Sigmoid colon (tissue), 4 donors: ENCODE results near the gene FRMD1.

Source experiments
- CTCF ChIP-seq, 4 experiments: fragments of 450-650 bp in 3 of 4; fragments of 200-600 bp in 1 of 4; IDR thresholded peaks; one replicate each; pipeline ENCODE4 v1.5.1; 2016 to 2019; ENCODE audit warnings: antibody characterized with exemption in 4 of 4, mild to moderate bottlenecking in 3 of 4, moderate library complexity in 2 of 4
- EP300 ChIP-seq, 4 donors: sonication (generic); formaldehyde crosslinking; IDR thresholded peaks; one replicate each; pipeline ENCODE4 v1.6.1; 2017; ENCODE audit warnings: antibody characterized with exemption in 4 of 4
- POLR2A ChIP-seq, 2 donors: fragments of 450-650 bp; IDR thresholded peaks; one replicate each; pipeline ENCODE4 v1.6.1; 2016; ENCODE audit warnings: antibody characterized with exemption in 2 of 2, mild to moderate bottlenecking in 2 of 2, moderate library complexity in 2 of 2
- POLR2AphosphoS5 ChIP-seq, 4 donors: sonication (generic); formaldehyde crosslinking; IDR thresholded peaks; one replicate each; pipeline ENCODE4 v1.6.1; 2017; ENCODE audit warnings: antibody characterized with exemption in 4 of 4

GRCh38 chr6:168106633-168107005 lies 27.6 kb upstream of the FRMD1 start:
- no peak for TF ChIP-seq CTCF (IDR thresholded peaks at IDR 0.05)
- no peak for TF ChIP-seq EP300 (IDR thresholded peaks at IDR 0.05)
- TF ChIP-seq POLR2A (IDR thresholded peaks at IDR 0.05), result no peak
- no peak for TF ChIP-seq POLR2AphosphoS5 (IDR thresholded peaks at IDR 0.05)
